DMS 273 treated with DMSO at 0.1 percent for 48 hours (cell line): ENCODE data around the gene IQGAP1.
"Not testable (repeated sequence)": the region's sequence is repeated elsewhere in the genome, so short reads cannot be mapped to it uniquely, and the experiment has no call there.

Experiments
- DNase-seq: peaks from one replicate; lab custom pipeline; 2025; lab: John Stamatoyannopoulos, UW

Gene IQGAP1

GRCh38 chr15:90487186-90487585 is 99.1 kb downstream of the IQGAP1 start:
- no peak for DNase-seq

- DNase-seq = no peak
These were observed 101.5 kb downstream of the IQGAP1 start for GRCh38 chr15:90489514-90489913.

- no peak for DNase-seq
These were observed 101.9 kb downstream of the IQGAP1 start for GRCh38 chr15:90489944-90490343.

- DNase-seq = no peak
These were observed 105.6 kb downstream of the IQGAP1 start for GRCh38 chr15:90493647-90494046.

- no peak for DNase-seq
These were observed 107.0 kb downstream of the IQGAP1 start for GRCh38 chr15:90495067-90495466.

- DNase-seq = peak; percentile 29
These were observed 108.7 kb downstream of the IQGAP1 start for GRCh38 chr15:90496791-90497190.

- DNase-seq = no peak
These were observed 109.3 kb downstream of the IQGAP1 start for GRCh38 chr15:90497376-90497775.

- DNase-seq = no peak
These were observed 109.9 kb downstream of the IQGAP1 start for GRCh38 chr15:90497912-90498311.

- DNase-seq = no peak
These were observed 112.1 kb downstream of the IQGAP1 start for GRCh38 chr15:90500171-90500570.

- DNase-seq = no peak
These were observed 113.9 kb downstream of the IQGAP1 start for GRCh38 chr15:90501898-90502297.

- not testable (repeated sequence) for DNase-seq
These were observed 122.7 kb downstream of the IQGAP1 start for GRCh38 chr15:90510781-90511180.

- DNase-seq = not testable (repeated sequence)
These were observed 123.2 kb downstream of the IQGAP1 start for GRCh38 chr15:90511211-90511618.

- no peak for DNase-seq
These were observed 124.2 kb downstream of the IQGAP1 start for GRCh38 chr15:90512276-90512675.

GRCh38 chr15:90512981-90513380 is 124.9 kb downstream of the IQGAP1 start:
- DNase-seq = no peak

GRCh38 chr15:90513448-90513847 is 125.4 kb downstream of the IQGAP1 start:
- DNase-seq = no peak

- DNase-seq = not testable (repeated sequence)
These were observed 125.9 kb downstream of the IQGAP1 start for GRCh38 chr15:90513893-90514292.

- DNase-seq = no peak
These were observed 131.6 kb downstream of the IQGAP1 start for GRCh38 chr15:90519688-90520087.

- DNase-seq = no peak
These were observed 132.3 kb downstream of the IQGAP1 start for GRCh38 chr15:90520365-90520764.

GRCh38 chr15:90523373-90523772 is 135.3 kb downstream of the IQGAP1 start:
- DNase-seq = no peak

GRCh38 chr15:90524018-90524803 is 136.2 kb downstream of the IQGAP1 start:
- DNase-seq = not testable (repeated sequence)

GRCh38 chr15:90529011-90529370 is 140.9 kb downstream of the IQGAP1 start:
- no peak for DNase-seq

GRCh38 chr15:90529371-90530249 is 141.6 kb downstream of the IQGAP1 start, which contains the start of gene CRTC3:
Gene CRTC3 (plus strand): TSS chr15:90529923. CDS start chr15:90530072, 149 bp downstream.
- DNase-seq = no peak
